ENCODE results near the gene ALDH5A1.

DNA sequence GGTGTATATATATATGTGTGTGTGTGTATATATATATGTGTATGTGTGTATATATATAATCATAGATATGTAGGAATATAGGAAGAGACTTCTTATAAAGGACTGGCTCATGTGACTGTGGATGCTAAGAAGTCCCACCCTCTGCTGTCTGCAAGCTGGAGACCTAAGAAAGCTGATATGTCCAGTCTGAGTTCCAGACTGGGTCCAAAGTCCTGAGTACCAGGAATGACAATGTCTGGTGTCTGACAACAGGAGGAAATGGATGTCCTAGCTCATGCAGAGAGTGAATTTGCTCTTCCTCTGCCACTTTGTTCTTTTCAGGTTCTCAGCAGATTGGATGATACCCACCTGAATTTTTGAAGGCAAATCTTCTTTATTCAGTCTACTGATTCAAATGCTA lies 7.1 kb downstream of the ALDH5A1 start:
- TF ChIP-seq CEBPZ (IDR thresholded peaks at IDR 0.05; ENCODE audit: low read depth, low read length) (no peak), REST (IDR thresholded peaks at IDR 0.05; ENCODE audit: low read depth, low read length) (no peak)
